CD1c-positive myeloid dendritic cell (primary cell): ENCODE measurements around the gene ADD3.

Experiments used
- DNase-seq: peaks from one replicate; pipeline ENCODE4 v3.0.0-alpha.2; 2016; ENCODE audit errors: extremely low spot score

Gene ADD3

DNA sequence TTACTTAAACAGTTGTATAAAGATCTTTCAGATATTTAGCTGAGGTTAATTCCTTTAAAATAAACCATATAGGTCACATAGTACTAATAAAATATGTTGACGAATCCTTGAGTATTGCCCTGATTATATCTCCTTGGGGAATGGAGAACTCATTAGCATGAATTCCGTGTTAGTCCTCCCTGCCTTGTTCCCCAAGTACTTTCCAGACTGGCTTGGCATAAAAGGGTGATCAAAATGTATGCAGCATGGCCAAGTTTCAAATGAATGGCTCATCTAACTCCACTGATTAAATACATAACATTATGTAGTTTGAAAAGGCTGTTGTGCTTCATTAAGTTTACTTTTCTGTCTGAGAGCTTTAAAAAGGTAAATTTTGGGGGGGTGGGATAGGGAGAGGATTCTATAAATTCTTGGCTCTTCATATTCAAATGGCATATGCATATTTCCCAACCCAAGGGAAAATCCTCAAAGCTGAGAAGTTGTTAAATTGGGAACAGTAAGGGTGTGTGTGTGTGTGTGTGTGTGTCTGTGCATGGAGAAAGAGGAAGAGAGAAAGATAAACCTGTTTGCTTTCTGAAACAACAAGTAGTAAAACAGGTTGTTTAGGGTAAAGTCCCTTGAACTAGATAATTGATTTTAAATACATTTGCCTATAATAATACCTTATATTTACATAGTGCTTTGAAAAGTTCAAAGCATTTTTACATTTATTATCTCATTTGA, 4.8 kb upstream of the ADD3 start:
- DNase-seq = peak; percentile 26

- DNase-seq = no peak
These were observed 4.3 kb upstream of the ADD3 start for GRCh38 chr10:110003524-110003885.

GRCh38 chr10:110005719-110006118, 2.1 kb upstream of the ADD3 start:
- DNase-seq = no peak

GRCh38 chr10:110006358-110007160, 1.2 kb upstream of the ADD3 start:
- no peak for DNase-seq

DNA sequence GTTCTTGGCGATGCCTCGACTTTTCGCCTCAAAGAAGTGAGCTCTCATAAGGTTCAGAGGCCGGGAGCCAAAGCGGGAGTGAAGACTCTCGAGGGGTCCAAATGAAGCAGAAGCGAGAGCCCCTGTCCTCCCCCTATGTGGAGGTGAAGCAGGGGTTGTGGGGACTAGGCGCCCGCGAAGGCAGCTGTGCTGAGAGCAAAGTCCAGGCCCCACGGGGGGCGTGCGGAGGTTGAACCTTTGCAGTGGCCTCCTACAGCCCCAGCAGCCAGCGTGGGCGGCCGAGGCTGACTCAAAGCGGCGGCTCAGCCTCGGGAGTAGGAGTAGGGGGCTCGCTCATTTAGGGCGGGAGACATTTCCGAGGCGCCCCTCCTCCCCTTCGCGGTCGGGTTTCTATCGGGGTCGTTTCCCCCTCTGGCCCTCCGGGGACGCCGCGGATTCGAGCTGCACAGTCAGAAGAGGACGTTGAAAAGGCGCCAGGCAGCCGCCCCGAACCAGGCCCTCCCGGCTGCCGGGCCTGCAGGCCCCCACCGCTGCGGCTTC, 553 bp upstream of the ADD3 start:
- DNase-seq = peak; percentile 67

GRCh38 chr10:110008518-110009339, 945 bp downstream of the ADD3 start:
- peak; percentile 34 for DNase-seq

- peak; percentile 46 for DNase-seq
These were observed 2.1 kb downstream of the ADD3 start for GRCh38 chr10:110009736-110010475.

GRCh38 chr10:110010486-110011378, 2.9 kb downstream of the ADD3 start:
- no peak for DNase-seq

- no peak for DNase-seq
These were observed 3.9 kb downstream of the ADD3 start for GRCh38 chr10:110011681-110012080.

DNA sequence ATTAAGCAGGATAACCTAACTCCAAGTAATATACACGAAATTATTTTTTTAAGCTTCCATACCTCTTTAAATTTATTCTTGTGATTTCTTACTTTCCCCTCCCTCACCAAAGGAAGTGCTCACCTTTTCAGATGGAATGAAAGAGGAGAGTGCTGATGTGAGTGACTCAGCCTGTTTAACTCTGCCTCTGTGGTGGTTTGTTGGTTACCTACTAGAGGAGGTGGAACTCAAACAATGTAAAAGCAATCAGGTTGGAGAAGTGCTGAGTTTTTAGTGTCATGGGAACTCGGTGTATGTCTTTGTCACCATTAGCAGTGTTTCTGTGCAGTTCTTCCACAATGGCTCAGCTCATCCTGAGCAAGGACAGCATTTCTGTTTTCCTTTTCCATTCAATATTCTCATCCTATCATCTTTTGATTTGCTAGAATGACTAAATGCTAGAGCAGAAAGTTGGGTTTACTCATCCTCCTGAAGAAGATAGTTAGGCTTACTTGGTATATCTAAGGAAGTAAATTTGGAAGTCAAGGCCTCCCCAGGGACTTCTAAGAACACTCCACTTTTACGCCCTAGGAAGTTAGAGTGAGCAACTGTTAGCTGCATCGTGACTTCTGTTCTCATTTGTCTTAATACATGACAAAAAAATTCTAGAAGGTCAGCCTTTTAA, 6.0 kb downstream of the ADD3 start:
- DNase-seq = no peak

DNA sequence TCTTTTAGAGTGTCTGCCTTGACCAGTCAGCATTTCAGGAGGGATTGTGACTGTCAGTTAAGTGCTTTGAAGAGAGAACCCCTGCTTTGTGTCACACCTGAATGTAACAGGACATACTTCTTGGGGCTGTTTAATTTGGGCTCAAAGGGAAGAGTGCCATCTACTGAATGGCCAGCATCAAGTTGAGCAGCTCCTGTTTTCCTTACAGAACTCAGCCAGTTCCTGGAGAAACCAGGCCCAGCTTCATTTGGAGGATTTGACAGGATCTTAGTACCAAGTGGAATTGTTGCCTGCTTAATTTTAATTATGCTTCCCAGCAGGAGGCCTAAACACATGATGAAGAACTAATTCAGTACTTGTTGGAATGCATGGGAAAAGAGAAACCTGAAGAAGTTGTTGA, 8.3 kb downstream of the ADD3 start:
- DNase-seq = no peak

DNA sequence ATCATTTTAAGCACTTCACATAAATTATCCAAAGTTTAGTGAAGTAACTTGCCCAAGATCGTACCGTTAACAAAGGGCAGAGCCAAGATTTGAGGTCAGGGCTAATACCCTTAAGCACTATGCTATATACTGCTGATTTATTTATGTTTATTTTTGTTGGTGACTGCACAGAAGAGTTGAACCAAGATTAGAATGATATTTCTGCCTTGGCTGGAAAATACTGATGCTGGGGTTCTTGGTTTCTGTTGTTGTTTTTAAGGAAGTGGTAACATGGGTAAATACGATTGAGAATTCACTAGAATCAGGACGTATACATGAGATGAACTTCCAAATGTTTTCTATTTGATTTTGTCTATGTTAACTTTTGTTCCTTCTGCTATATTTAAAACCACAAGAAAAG, 9.3 kb downstream of the ADD3 start:
- peak; percentile 52 for DNase-seq

GRCh38 chr10:110017907-110018306, 10.1 kb downstream of the ADD3 start:
- no peak for DNase-seq

- no peak for DNase-seq
These were observed 12.5 kb downstream of the ADD3 start for GRCh38 chr10:110020265-110020664.

DNA sequence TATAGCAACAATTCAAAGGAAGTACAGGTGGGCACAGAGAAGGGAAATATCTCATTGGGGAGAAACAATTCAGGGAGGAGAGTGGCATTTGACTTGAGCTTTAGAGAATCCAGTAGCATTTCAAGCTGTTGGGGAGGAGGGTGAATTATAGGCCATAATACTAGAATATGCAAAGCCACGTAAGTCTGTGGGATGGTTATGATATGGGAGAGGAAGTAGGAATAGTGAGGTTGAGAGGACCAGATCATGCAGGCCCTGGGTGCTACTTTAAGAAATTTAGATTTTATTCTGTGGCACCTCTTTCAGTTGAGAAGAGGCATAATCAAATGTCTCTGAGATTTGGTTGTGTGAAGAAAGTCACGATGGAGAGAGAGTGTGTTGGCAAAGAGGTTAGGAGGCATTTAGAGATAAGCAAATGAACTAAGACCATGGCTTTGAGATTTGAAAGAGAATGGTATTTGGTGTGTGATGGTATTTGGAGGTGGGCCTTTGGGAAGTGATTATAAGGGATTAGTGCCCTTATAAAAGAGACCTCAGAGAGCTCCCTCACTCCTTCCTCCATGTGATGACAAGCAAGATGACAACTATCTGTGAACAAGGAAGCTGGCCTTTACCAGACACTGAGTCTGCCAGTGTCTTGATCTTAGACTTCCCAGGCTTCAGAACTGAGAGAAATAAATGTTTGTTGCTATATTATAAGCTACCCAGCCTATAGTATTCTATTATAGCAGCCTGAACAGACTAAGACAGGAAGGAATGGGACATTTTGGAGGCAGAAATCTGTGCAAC, 15.1 kb downstream of the ADD3 start:
- DNase-seq = no peak

GRCh38 chr10:110023785-110024465, 16.1 kb downstream of the ADD3 start:
- no peak for DNase-seq

GRCh38 chr10:110029450-110029849, 21.7 kb downstream of the ADD3 start:
- no peak for DNase-seq
